SK-N-SH (cell line): ENCODE measurements around the gene DLX2. TPM values are rescaled to one million over a fixed set of nuclear protein-coding genes. Genes with fewer than 3 reads are reported as not detected.

Source experiments
- CTCF ChIA-PET: fragments of 300-600, 350-600 bp; formaldehyde crosslinking; extraction: SDS; loops from one replicate; lab custom pipeline; 2021; lab: Yijun Ruan, JAX
- POLR2A ChIA-PET: fragments of 350-600 bp; sonication (Branson Sonifier 250); formaldehyde crosslinking; extraction: SDS; loops from one replicate; lab custom pipeline; 2020; ENCODE audit warnings: antibody characterized with exemption, inconsistent platforms; lab: Yijun Ruan, JAX
- DNase-seq: peaks from one replicate; pipeline ENCODE4 v3.0.0; 2012
- H2AFZ ChIP-seq: fragments of 200-600 bp; sonication (generic); 2 replicates; pipeline ENCODE4 v1.8.1; 2016; ENCODE audit warnings: antibody characterized with exemption, mild to moderate bottlenecking, low read depth
- H3F3A ChIP-seq: fragments of 200-600 bp; sonication (generic); replicated peaks from 2 replicates; pipeline ENCODE3; 2016; ENCODE audit warnings: antibody characterized with exemption, mild to moderate bottlenecking; ENCODE audit not compliant: insufficient read depth
- H3K27ac ChIP-seq, 2 experiments: fragments of 200-500 bp in 1 of 2; fragments of 200-600 bp in 1 of 2; sonication (Bioruptor generic) in 1 of 2; sonication (generic), shearing (Covaris generic) in 1 of 2; 2 replicates each; pipeline versions ENCODE4 v1.5.1 to v1.6.1; 2014 to 2016; ENCODE audit warnings: low read depth in 2 of 2, inconsistent platforms in 1 of 2, low read length in 1 of 2, mild to moderate bottlenecking in 1 of 2, mixed read lengths in 1 of 2
- H3K27me3 ChIP-seq: fragments of 200-600 bp; sonication (generic), shearing (Covaris generic); 2 replicates; pipeline ENCODE4 v1.6.1; 2016; ENCODE audit warnings: mixed run types; ENCODE audit not compliant: insufficient read depth
- H3K36me3 ChIP-seq, 2 experiments: fragments of 200-500 bp in 1 of 2; fragments of 200-600 bp in 1 of 2; sonication (Bioruptor generic) in 1 of 2; sonication (generic) in 1 of 2; replicated peaks in 1 of 2; 2 replicates each; pipeline versions ENCODE3 to v1.5.1; 2014 to 2016; ENCODE audit warnings: low read length in 1 of 2, mild to moderate bottlenecking in 1 of 2; ENCODE audit not compliant: insufficient read depth in 2 of 2, control insufficient read depth in 1 of 2
- H3K4me1 ChIP-seq, 2 experiments: fragments of 200-500 bp in 1 of 2; fragments of 200-600 bp in 1 of 2; sonication (Bioruptor generic) in 1 of 2; sonication (generic), shearing (Covaris generic) in 1 of 2; 2 replicates each; pipeline versions ENCODE4 v1.5.1 to v1.6.1; 2014 to 2016; ENCODE audit warnings: low read depth in 1 of 2, low read length in 1 of 2, mixed run types in 1 of 2; ENCODE audit not compliant: insufficient read depth in 2 of 2, control insufficient read depth in 1 of 2
- H3K4me2 ChIP-seq: fragments of 200-600 bp; sonication (generic), shearing (Covaris generic); 2 replicates; pipeline ENCODE4 v1.6.1; 2017; ENCODE audit warnings: mixed run types
- H3K4me3 ChIP-seq, 2 experiments: fragments of 200-500 bp in 1 of 2; fragments of 200-600 bp in 1 of 2; sonication (Bioruptor generic) in 1 of 2; sonication (generic), shearing (Covaris generic) in 1 of 2; 2 replicates each; pipeline versions ENCODE4 v1.5.1 to v1.8.1; 2014 to 2016; ENCODE audit warnings: low read depth in 2 of 2, inconsistent platforms in 1 of 2, low read length in 1 of 2, mild to moderate bottlenecking in 1 of 2, mixed read lengths in 1 of 2, moderate library complexity in 1 of 2
- H3K79me2 ChIP-seq: fragments of 200-600 bp; sonication (generic); 2 replicates; pipeline ENCODE4 v1.8.1; 2017; ENCODE audit warnings: mild to moderate bottlenecking; ENCODE audit not compliant: insufficient read depth
- H3K9ac ChIP-seq: fragments of 200-600 bp; sonication (generic); 2 replicates; pipeline ENCODE4 v1.6.1; 2017; ENCODE audit warnings: mixed run types
- H3K9me2 ChIP-seq: fragments of 200-600 bp; sonication (generic); 2 replicates; pipeline ENCODE4 v1.6.1; 2017; ENCODE audit warnings: mixed run types
- H3K9me3 ChIP-seq: fragments of 200-600 bp; sonication (generic); 2 replicates; pipeline ENCODE4 v1.6.1; 2017; ENCODE audit warnings: mixed run types, mild to moderate bottlenecking, moderate library complexity
- H4K20me1 ChIP-seq: fragments of 200-600 bp; sonication (generic); 2 replicates; pipeline ENCODE4 v1.6.1; 2017; ENCODE audit warnings: mild to moderate bottlenecking, mixed run types; ENCODE audit not compliant: insufficient read depth
- ELF1 ChIP-seq: IDR thresholded peaks from 2 replicates; pipeline ENCODE4 v1.4.0; 2012
- FOSL2 ChIP-seq: IDR thresholded peaks from 2 replicates; pipeline ENCODE4 v1.4.0; 2012; ENCODE audit warnings: low read depth, mild to moderate bottlenecking, moderate library complexity, borderline replicate concordance
- FOXM1 ChIP-seq: IDR thresholded peaks from 2 replicates; pipeline ENCODE4 v1.4.0; 2012; ENCODE audit warnings: low read depth, mild to moderate bottlenecking
- MXI1 ChIP-seq: IDR thresholded peaks from 2 replicates; pipeline ENCODE4 v1.6.1; 2012; ENCODE audit warnings: mild to moderate bottlenecking, low read depth, low read length, improper control_type of control experiment
- RFX5 ChIP-seq: IDR thresholded peaks from 2 replicates; pipeline ENCODE4 v1.6.1; 2012; ENCODE audit warnings: mild to moderate bottlenecking, improper control_type of control experiment, low read length
- SMC3 ChIP-seq: IDR thresholded peaks from 2 replicates; pipeline ENCODE4 v1.6.1; 2012; ENCODE audit warnings: low read depth, low read length, improper control_type of control experiment
- TAF1 ChIP-seq: IDR thresholded peaks from 2 replicates; pipeline ENCODE4 v1.6.1; 2012; ENCODE audit warnings: low read depth, mild to moderate bottlenecking, low read length, moderate library complexity, borderline replicate concordance
- TEAD4 ChIP-seq: IDR thresholded peaks from 2 replicates; pipeline ENCODE4 v1.4.0; 2012; ENCODE audit warnings: mild to moderate bottlenecking, borderline replicate concordance; ENCODE audit not compliant: insufficient read depth
- USF2 ChIP-seq: fragments of 150-350 bp; IDR thresholded peaks from 2 replicates; pipeline ENCODE4 v1.6.1; 2017; ENCODE audit warnings: antibody characterized with exemption, low read length, low read depth, borderline replicate concordance
- ZBTB33 ChIP-seq: IDR thresholded peaks from 2 replicates; pipeline ENCODE4 v1.4.0; 2012; ENCODE audit warnings: low read depth, borderline replicate concordance
- WGBS: methylation state at CpG from one replicate; pipeline ENCODE4 v1.1.6; 2017; ENCODE audit warnings: low lambda C conversion rate; 5-methylcytosine and 5-hydroxymethylcytosine counted together
- polyA plus RNA-seq, 3 experiments: library from polyadenylated mRNA; depleted of rRNA; stranded (reverse); fragments of >200 nt; gene quantifications; 2 replicates each; pipeline ENCODE4 v1.2.3, GENCODE V29; 2012
- TF ChIP-seq, protein P1 (sequence below): IDR thresholded peaks from 2 replicates; pipeline ENCODE4 v1.4.0; 2012; ENCODE audit warnings: low read depth, borderline replicate concordance
- TF ChIP-seq, protein P2 (sequence below): fragments of 150-350 bp; IDR thresholded peaks from 2 replicates; pipeline ENCODE4 v1.6.1; 2016; ENCODE audit warnings: mild to moderate bottlenecking, low read depth, low read length
- TF ChIP-seq, protein P3 (sequence below): IDR thresholded peaks from 2 replicates; pipeline ENCODE4; 2012
- TF ChIP-seq, protein P4 (sequence below): IDR thresholded peaks from 2 replicates; pipeline ENCODE4 v1.4.0; 2012; ENCODE audit warnings: low read depth

DLX2 gene
- polyA plus RNA-seq (2012; rRNA removed) = 0.02 TPM in 2 replicates
- polyA plus RNA-seq (2012; cell fraction: cytosol; rRNA removed) = 0.03 TPM in 2 replicates
- polyA plus RNA-seq (2012; cell fraction: nucleus; rRNA removed) = 0.13 and 0.15 TPM in 2 replicates

- DNase-seq = peak; percentile 94
- peak within 1 kb of the TSS; percentile 75 for H3K4me2 ChIP-seq
- H3K9me2 ChIP-seq = no peaks in the 10 kb centered on the region
- no peaks in the 10 kb centered on the region for H4K20me1 ChIP-seq
- H2AFZ ChIP-seq = peak within 1 kb of the TSS; percentile 90
- H3K4me3 ChIP-seq = peak within 1 kb of the TSS; percentile 51 to 64
- TF ChIP-seq USF2 = peak; percentile 79
- TF ChIP-seq TAF1 = no peak
- TF ChIP-seq ZBTB33 = no peak
- no peak for TF ChIP-seq SMC3
- TF ChIP-seq, protein P1, sequence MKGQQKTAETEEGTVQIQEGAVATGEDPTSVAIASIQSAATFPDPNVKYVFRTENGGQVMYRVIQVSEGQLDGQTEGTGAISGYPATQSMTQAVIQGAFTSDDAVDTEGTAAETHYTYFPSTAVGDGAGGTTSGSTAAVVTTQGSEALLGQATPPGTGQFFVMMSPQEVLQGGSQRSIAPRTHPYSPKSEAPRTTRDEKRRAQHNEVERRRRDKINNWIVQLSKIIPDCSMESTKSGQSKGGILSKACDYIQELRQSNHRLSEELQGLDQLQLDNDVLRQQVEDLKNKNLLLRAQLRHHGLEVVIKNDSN = peak; percentile 92
- TF ChIP-seq, protein P2, sequence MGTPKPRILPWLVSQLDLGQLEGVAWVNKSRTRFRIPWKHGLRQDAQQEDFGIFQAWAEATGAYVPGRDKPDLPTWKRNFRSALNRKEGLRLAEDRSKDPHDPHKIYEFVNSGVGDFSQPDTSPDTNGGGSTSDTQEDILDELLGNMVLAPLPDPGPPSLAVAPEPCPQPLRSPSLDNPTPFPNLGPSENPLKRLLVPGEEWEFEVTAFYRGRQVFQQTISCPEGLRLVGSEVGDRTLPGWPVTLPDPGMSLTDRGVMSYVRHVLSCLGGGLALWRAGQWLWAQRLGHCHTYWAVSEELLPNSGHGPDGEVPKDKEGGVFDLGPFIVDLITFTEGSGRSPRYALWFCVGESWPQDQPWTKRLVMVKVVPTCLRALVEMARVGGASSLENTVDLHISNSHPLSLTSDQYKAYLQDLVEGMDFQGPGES = peak; percentile 25; the same call in 1 of the 2 replicates
- no peak for TF ChIP-seq RFX5
- TF ChIP-seq, protein P3, sequence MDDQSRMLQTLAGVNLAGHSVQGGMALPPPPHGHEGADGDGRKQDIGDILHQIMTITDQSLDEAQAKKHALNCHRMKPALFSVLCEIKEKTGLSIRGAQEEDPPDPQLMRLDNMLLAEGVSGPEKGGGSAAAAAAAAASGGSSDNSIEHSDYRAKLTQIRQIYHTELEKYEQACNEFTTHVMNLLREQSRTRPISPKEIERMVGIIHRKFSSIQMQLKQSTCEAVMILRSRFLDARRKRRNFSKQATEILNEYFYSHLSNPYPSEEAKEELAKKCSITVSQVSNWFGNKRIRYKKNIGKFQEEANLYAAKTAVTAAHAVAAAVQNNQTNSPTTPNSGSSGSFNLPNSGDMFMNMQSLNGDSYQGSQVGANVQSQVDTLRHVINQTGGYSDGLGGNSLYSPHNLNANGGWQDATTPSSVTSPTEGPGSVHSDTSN = no peak
- TF ChIP-seq FOSL2 = no peak
- no peak for TF ChIP-seq FOXM1
- TF ChIP-seq ELF1 = no peak
- TF ChIP-seq, protein P4, sequence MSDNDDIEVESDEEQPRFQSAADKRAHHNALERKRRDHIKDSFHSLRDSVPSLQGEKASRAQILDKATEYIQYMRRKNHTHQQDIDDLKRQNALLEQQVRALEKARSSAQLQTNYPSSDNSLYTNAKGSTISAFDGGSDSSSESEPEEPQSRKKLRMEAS = peak; percentile 72
- no peak for TF ChIP-seq TEAD4
- peak; percentile 51; the same call in 1 of the 2 replicates for TF ChIP-seq MXI1
- TF ChIP-seq, all 33 proteins: peak for 5
- under 1% methylated on average over 31 of the region's 74 CpGs for WGBS
- H3K9me3 ChIP-seq = no peaks in the 10 kb centered on the region
- H3K27ac ChIP-seq = no peak within 1 kb of the TSS
- ChIA-PET POLR2A (no interaction called here), CTCF (interaction anchor here (0.6 to 8.7 kb wide), 32 partner anchors 11 to 530 kb away, joined by 3 to 96 read pairs (median 3); partner anchors contain the start of genes DLX1 and HAT1)
- peaks cover 15% of the 10 kb centered on the region for H3F3A ChIP-seq
- H3K27me3 ChIP-seq = peaks cover 21% of the 10 kb centered on the region; the same call in 1 of the 2 replicates
- peaks cover 9 to 31% of the 10 kb centered on the region in 2 experiments for H3K4me1 ChIP-seq
- no peaks in the 10 kb centered on the region for H3K79me2 ChIP-seq
- peak within 1 kb of the TSS; percentile 27; the same call in 1 of the 2 replicates for H3K9ac ChIP-seq
- no peaks in the 10 kb centered on the region for H3K36me3 ChIP-seq
Measured at GRCh38 chr2:172102391-172103359, at the start of gene DLX2. TSS of gene DLX2 (minus strand) at chr2:172102900. CDS start at chr2:172102538, 362 bp downstream.
